SU-DHL-6 (cell line): ENCODE measurements around the gene NSRP1.

Experiments used
- EZH2phosphoT487 ChIP-seq: fragments of 200-600 bp; sonication (generic), shearing (Covaris generic); conservative IDR thresholded peaks from 2 replicates; pipeline ENCODE4 v1.6.1; 2018; ENCODE audit warnings: mild to moderate bottlenecking, antibody characterized with exemption, low read length, moderate library complexity, mixed read lengths
- TF ChIP-seq, protein P1 (sequence below): fragments of 200-600 bp; sonication (generic); IDR thresholded peaks from one replicate; pipeline ENCODE4 v1.5.1; 2017; ENCODE audit warnings: antibody characterized with exemption, mild to moderate bottlenecking, low read length, moderate library complexity; ENCODE audit not compliant: insufficient read depth, poor library complexity, severe bottlenecking

DNA sequence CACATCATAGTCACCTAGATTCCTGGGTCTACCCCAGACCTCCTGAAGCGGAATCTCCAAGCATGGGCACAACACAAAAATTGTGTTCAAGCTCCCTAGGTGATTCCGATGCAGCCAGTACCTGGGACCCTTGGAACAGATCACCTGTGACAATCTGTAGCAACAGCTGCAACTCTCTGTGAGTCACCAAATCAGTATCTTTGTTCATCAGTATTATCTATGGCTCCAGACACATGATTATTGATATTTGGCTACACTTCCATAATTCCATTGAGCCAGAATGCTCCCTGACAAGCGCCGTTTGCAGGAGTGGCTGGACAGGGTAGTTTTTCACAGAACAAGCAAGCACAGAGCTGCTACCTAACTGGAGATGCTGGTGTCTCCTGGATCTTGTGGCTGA is 102.7 kb downstream of the NSRP1 start:
- TF ChIP-seq, protein P1, sequence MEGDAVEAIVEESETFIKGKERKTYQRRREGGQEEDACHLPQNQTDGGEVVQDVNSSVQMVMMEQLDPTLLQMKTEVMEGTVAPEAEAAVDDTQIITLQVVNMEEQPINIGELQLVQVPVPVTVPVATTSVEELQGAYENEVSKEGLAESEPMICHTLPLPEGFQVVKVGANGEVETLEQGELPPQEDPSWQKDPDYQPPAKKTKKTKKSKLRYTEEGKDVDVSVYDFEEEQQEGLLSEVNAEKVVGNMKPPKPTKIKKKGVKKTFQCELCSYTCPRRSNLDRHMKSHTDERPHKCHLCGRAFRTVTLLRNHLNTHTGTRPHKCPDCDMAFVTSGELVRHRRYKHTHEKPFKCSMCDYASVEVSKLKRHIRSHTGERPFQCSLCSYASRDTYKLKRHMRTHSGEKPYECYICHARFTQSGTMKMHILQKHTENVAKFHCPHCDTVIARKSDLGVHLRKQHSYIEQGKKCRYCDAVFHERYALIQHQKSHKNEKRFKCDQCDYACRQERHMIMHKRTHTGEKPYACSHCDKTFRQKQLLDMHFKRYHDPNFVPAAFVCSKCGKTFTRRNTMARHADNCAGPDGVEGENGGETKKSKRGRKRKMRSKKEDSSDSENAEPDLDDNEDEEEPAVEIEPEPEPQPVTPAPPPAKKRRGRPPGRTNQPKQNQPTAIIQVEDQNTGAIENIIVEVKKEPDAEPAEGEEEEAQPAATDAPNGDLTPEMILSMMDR: no peak
- TF ChIP-seq EZH2phosphoT487: no peak
